ENCODE data around the gene PSMD13. TPM values are rescaled to one million over a fixed set of nuclear protein-coding genes. Genes with fewer than 3 reads are reported as not detected.

The PSMD13 gene
- total RNA-seq, 1 donor from 2014 or later: 136 TPM

DNA sequence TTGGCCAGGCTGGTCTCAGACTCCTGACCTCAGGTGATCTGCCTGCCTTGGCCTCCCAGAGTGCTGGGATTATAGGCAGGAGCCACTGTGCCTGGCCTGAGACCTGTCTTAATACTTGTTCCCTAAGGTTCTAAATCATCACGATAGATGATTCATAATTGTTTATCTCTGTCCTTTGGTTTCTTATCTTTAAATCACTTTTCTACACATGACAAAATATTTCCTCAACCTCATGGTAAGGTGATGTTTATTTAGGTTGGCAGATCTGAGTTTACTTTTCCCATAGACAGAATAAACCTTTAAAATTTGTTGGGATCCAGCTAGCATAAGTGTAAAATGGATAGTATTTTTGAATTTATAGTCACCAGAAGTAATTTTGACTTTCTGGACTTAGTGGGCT, 3.5 kb downstream of the PSMD13 start:
- no peak for DNase-seq
- Mint-ChIP-seq H3K27me3 (ENCODE audit: unreplicated experiment) (peaks cover under 1% of the 10 kb centered on the region), H3K9me3 (ENCODE audit: unreplicated experiment) (peaks cover 4% of the 10 kb centered on the region), H3K36me3 (ENCODE audit: unreplicated experiment) (no peaks in the 10 kb centered on the region), H3K27ac (ENCODE audit: unreplicated experiment) (no peak overlapping the region), H3K4me1 (ENCODE audit: low read depth, unreplicated experiment) (peaks cover 1% of the 10 kb centered on the region), H3K4me3 (ENCODE audit: unreplicated experiment) (no peak overlapping the region)
- TF ChIP-seq, protein P1, sequence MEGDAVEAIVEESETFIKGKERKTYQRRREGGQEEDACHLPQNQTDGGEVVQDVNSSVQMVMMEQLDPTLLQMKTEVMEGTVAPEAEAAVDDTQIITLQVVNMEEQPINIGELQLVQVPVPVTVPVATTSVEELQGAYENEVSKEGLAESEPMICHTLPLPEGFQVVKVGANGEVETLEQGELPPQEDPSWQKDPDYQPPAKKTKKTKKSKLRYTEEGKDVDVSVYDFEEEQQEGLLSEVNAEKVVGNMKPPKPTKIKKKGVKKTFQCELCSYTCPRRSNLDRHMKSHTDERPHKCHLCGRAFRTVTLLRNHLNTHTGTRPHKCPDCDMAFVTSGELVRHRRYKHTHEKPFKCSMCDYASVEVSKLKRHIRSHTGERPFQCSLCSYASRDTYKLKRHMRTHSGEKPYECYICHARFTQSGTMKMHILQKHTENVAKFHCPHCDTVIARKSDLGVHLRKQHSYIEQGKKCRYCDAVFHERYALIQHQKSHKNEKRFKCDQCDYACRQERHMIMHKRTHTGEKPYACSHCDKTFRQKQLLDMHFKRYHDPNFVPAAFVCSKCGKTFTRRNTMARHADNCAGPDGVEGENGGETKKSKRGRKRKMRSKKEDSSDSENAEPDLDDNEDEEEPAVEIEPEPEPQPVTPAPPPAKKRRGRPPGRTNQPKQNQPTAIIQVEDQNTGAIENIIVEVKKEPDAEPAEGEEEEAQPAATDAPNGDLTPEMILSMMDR (IDR thresholded peaks at IDR 0.05; ENCODE audit: partially characterized antibody, unreplicated experiment): no peak

GRCh38 chr11:241634-242033, 4.9 kb downstream of the PSMD13 start:
- TF ChIP-seq, protein P1 (IDR thresholded peaks at IDR 0.05; ENCODE audit: partially characterized antibody, unreplicated experiment): no peak
- Mint-ChIP-seq H3K4me3 (ENCODE audit: unreplicated experiment) (no peak overlapping the region), H3K4me1 (ENCODE audit: low read depth, unreplicated experiment) (peaks cover 1% of the 10 kb centered on the region), H3K9me3 (ENCODE audit: unreplicated experiment) (no peaks in the 10 kb centered on the region), H3K27ac (ENCODE audit: unreplicated experiment) (no peak overlapping the region), H3K27me3 (ENCODE audit: unreplicated experiment) (no peaks in the 10 kb centered on the region), H3K36me3 (ENCODE audit: unreplicated experiment) (no peaks in the 10 kb centered on the region)
- DNase-seq: no peak

DNA sequence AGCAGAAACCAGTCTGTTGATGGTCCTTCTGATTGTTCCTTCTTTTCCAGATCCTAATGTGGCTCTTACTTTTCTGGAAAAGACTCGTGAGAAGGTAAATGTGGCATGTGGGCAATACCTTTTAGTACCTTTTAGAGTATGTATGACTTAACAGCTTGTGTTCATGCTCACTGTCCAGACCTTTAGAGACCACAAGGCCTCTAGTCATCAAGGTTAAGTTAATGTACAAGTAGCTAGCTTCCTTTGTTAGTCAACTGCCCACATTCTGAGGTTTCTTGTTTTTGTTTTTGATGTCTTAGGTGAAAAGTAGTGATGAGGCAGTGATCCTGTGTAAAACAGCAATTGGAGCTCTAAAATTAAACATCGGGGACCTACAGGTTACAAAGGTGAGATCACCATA, 7.6 kb downstream of the PSMD13 start:
- TF ChIP-seq, protein P1 (IDR thresholded peaks at IDR 0.05; ENCODE audit: partially characterized antibody, unreplicated experiment): no peak
- DNase-seq: no peak
- Mint-ChIP-seq H3K27ac (ENCODE audit: unreplicated experiment) (no peak overlapping the region), H3K4me1 (ENCODE audit: low read depth, unreplicated experiment) (no peaks in the 10 kb centered on the region), H3K36me3 (ENCODE audit: unreplicated experiment) (no peaks in the 10 kb centered on the region), H3K4me3 (ENCODE audit: unreplicated experiment) (no peak overlapping the region), H3K9me3 (ENCODE audit: unreplicated experiment) (no peaks in the 10 kb centered on the region), H3K27me3 (ENCODE audit: unreplicated experiment) (no peaks in the 10 kb centered on the region)

- H3K27me3 Mint-ChIP-seq (ENCODE audit: unreplicated experiment): peaks cover 3% of the 10 kb centered on the region
- H3K4me1 Mint-ChIP-seq (ENCODE audit: low read depth, unreplicated experiment): peaks cover 27% of the 10 kb centered on the region
- TF ChIP-seq, protein P1 (IDR thresholded peaks at IDR 0.05; ENCODE audit: partially characterized antibody, unreplicated experiment): no peak
- H3K36me3 Mint-ChIP-seq (ENCODE audit: unreplicated experiment): peaks cover 4% of the 10 kb centered on the region
- peaks cover 7% of the 10 kb centered on the region for H3K9me3 Mint-ChIP-seq (ENCODE audit: unreplicated experiment)
- no peak for DNase-seq
- no peak overlapping the region for H3K4me3 Mint-ChIP-seq (ENCODE audit: unreplicated experiment)
- peak overlapping the region; percentile 34 for H3K27ac Mint-ChIP-seq (ENCODE audit: unreplicated experiment)
Observed at GRCh38 chr11:249062-249461, 12.3 kb downstream of the PSMD13 start.

- Mint-ChIP-seq H3K36me3 (ENCODE audit: unreplicated experiment) (peaks cover 4% of the 10 kb centered on the region), H3K27me3 (ENCODE audit: unreplicated experiment) (peaks cover 3% of the 10 kb centered on the region), H3K4me1 (ENCODE audit: low read depth, unreplicated experiment) (peaks cover 27% of the 10 kb centered on the region), H3K4me3 (ENCODE audit: unreplicated experiment) (no peak overlapping the region), H3K9me3 (ENCODE audit: unreplicated experiment) (peaks cover 7% of the 10 kb centered on the region), H3K27ac (ENCODE audit: unreplicated experiment) (peak overlapping the region; percentile 62)
- DNase-seq: no peak
- TF ChIP-seq, protein P1 (IDR thresholded peaks at IDR 0.05; ENCODE audit: partially characterized antibody, unreplicated experiment): no peak
Observed at GRCh38 chr11:250274-250673, 13.5 kb downstream of the PSMD13 start.
